Stimulated activated CD8-positive, alpha-beta memory T cell treated with anti-CD3 and anti-CD28 coated beads, Interleukin-2, amount 100 ng/mL, for 48 hours (primary cell): ENCODE measurements around the gene SRL.
"Not testable (repeated sequence)": the region's sequence is repeated elsewhere in the genome, so short reads cannot be mapped to it uniquely, and the experiment has no call there.

ENCODE experiments used
- DNase-seq, 2 donors: peaks; one replicate each; pipeline ENCODE4 v3.0.0-alpha.2; 2020; ENCODE audit warnings: low read depth in 2 of 2

Gene SRL

GRCh38 chr16:4226251-4227039, 15.4 kb downstream of the SRL start:
- DNase-seq = no peak

GRCh38 chr16:4225075-4225474, 16.8 kb downstream of the SRL start:
- DNase-seq = no peak

GRCh38 chr16:4220358-4220757, 21.5 kb downstream of the SRL start:
- no peak for DNase-seq

- no peak for DNase-seq
Observed at GRCh38 chr16:4218202-4218601, 23.7 kb downstream of the SRL start.

- no peak for DNase-seq
Observed at GRCh38 chr16:4217204-4218131, 24.4 kb downstream of the SRL start.

GRCh38 chr16:4216596-4216995, 25.3 kb downstream of the SRL start:
- no peak for DNase-seq

GRCh38 chr16:4215106-4215505, 26.8 kb downstream of the SRL start:
- DNase-seq = no peak

- no peak for DNase-seq
Observed at GRCh38 chr16:4214215-4214621, 27.7 kb downstream of the SRL start.

- DNase-seq = no peak
Observed at GRCh38 chr16:4213737-4214136, 28.1 kb downstream of the SRL start.

GRCh38 chr16:4212934-4213296, 29.0 kb downstream of the SRL start:
- DNase-seq = no peak

GRCh38 chr16:4212211-4212933, 29.5 kb downstream of the SRL start:
- no peak for DNase-seq

- not testable (repeated sequence) for DNase-seq
Observed at GRCh38 chr16:4211445-4212210, 30.3 kb downstream of the SRL start.

- DNase-seq = no peak
Observed at GRCh38 chr16:4209666-4210065, 32.2 kb downstream of the SRL start.

GRCh38 chr16:4208341-4208751, 33.5 kb downstream of the SRL start:
- no peak for DNase-seq

- DNase-seq = no peak
Observed at GRCh38 chr16:4207683-4208340, 34.1 kb downstream of the SRL start.

GRCh38 chr16:4207229-4207628, 34.7 kb downstream of the SRL start:
- DNase-seq = no peak

- DNase-seq = no peak
Observed at GRCh38 chr16:4206680-4207079, 35.2 kb downstream of the SRL start.

GRCh38 chr16:4205971-4206370, 35.9 kb downstream of the SRL start:
- no peak for DNase-seq

GRCh38 chr16:4204521-4204920, 37.4 kb downstream of the SRL start:
- DNase-seq = no peak

GRCh38 chr16:4203748-4204147, 38.1 kb downstream of the SRL start:
- no peak for DNase-seq
